HG03558 (cell line): ENCODE data around the gene GCNT3.
"Not testable (repeated sequence)": the region's sequence is repeated elsewhere in the genome, so short reads cannot be mapped to it uniquely, and the experiment has no call there.

ENCODE experiments used
- ATAC-seq: cut with Tn5 transposase; IDR thresholded peaks from one replicate; pipeline ENCODE4 v1.9.1; 2021; ENCODE audit warnings: moderate number of reproducible peaks; ENCODE audit not compliant: unreplicated experiment; ENCODE audit errors: extremely low read depth

Gene GCNT3

GRCh38 chr15:59615661-59616060, 4.1 kb downstream of the GCNT3 start:
- no peak for ATAC-seq

- no peak for ATAC-seq
Observed at GRCh38 chr15:59616379-59616778, 4.8 kb downstream of the GCNT3 start.

- ATAC-seq: no peak
Observed at GRCh38 chr15:59618406-59618805, 6.8 kb downstream of the GCNT3 start.

- ATAC-seq: peak; percentile 46
Observed at GRCh38 chr15:59622289-59622688, 10.7 kb downstream of the GCNT3 start.

GRCh38 chr15:59632714-59633113, 21.1 kb downstream of the GCNT3 start:
- no peak for ATAC-seq

- no peak for ATAC-seq
Observed at GRCh38 chr15:59636184-59636583, 24.6 kb downstream of the GCNT3 start.

- not testable (repeated sequence) for ATAC-seq
Observed at GRCh38 chr15:59637507-59637906, 25.9 kb downstream of the GCNT3 start.

- ATAC-seq: no peak
Observed at GRCh38 chr15:59642351-59642750, 30.8 kb downstream of the GCNT3 start.

- ATAC-seq: no peak
Observed at GRCh38 chr15:59644756-59645155, 33.2 kb downstream of the GCNT3 start.

- ATAC-seq: not testable (repeated sequence)
Observed at GRCh38 chr15:59645812-59646211, 34.2 kb downstream of the GCNT3 start.

GRCh38 chr15:59646277-59646676, 34.7 kb downstream of the GCNT3 start:
- no peak for ATAC-seq

- ATAC-seq: no peak
Observed at GRCh38 chr15:59647085-59647484, 35.5 kb downstream of the GCNT3 start.

- no peak for ATAC-seq
Observed at GRCh38 chr15:59649603-59650002, 38.0 kb downstream of the GCNT3 start.

- ATAC-seq: no peak
Observed at GRCh38 chr15:59654046-59654445, 42.5 kb downstream of the GCNT3 start.

GRCh38 chr15:59656897-59657634, 45.5 kb downstream of the GCNT3 start, which contains the start of gene GTF2A2:
Gene GTF2A2 (minus strand): TSS chr15:59657515. CDS start chr15:59652277, 5,238 bp downstream.
- ATAC-seq: peak; percentile 96

GRCh38 chr15:59657635-59658125, 46.1 kb downstream of the GCNT3 start:
- no peak for ATAC-seq

GRCh38 chr15:59659366-59659765, 47.8 kb downstream of the GCNT3 start:
- ATAC-seq: no peak

GRCh38 chr15:59662260-59662659, 50.7 kb downstream of the GCNT3 start:
- no peak for ATAC-seq

GRCh38 chr15:59668556-59668955, 57.0 kb downstream of the GCNT3 start:
- no peak for ATAC-seq
